Right lobe of liver (tissue), 4 donors: ENCODE results near the gene STK10.

ENCODE experiments used
- CTCF ChIP-seq, 4 donors: fragments of 200-600 bp in 3 of 4; fragments of 450-650 bp in 1 of 4; IDR thresholded peaks; one replicate each; pipeline versions ENCODE4 v1.5.1 to v1.8.0; 2016 to 2022; ENCODE audit warnings: antibody characterized with exemption in 4 of 4, mild to moderate bottlenecking in 2 of 4
- POLR2A ChIP-seq: fragments of 450-650 bp; IDR thresholded peaks from one replicate; pipeline ENCODE4 v1.6.1; 2017; ENCODE audit warnings: antibody characterized with exemption, mild to moderate bottlenecking
- donor health status: DM: no; HTN: no; CAD: no.
- donor health status: DM: no; HTN: no; CAD: no.
- donor health status: DM: no; HTN: yes; CAD: no.

- TF ChIP-seq CTCF (IDR thresholded peaks at IDR 0.05) (no peak), POLR2A (no peak)
These were observed 76.2 kb downstream of the STK10 start for GRCh38 chr5:172111852-172112225.
